Measurements from ENCODE around the gene TSR3. TPM values are rescaled to one million over a fixed set of nuclear protein-coding genes. Genes with fewer than 3 reads are reported as not detected.
A peak's percentile ranks its signal among the peaks of the same experiment; 100 is the strongest.

Gene TSR3
- total RNA-seq, 2 experiments from 2014 or later = 33.8 to 43.7 TPM

GRCh38 chr16:1317479-1318267 lies 34.0 kb downstream of the TSR3 start:
- Mint-ChIP-seq H3K4me3 (no peak overlapping the region), H3K27ac (no peak overlapping the region), H3K4me1 (peaks cover 13% of the 10 kb centered on the region), H3K27me3 (no peaks in the 10 kb centered on the region), H3K9me3 (no peaks in the 10 kb centered on the region), H3K36me3 (ENCODE audit: low read depth) (peaks cover 51% of the 10 kb centered on the region)
- DNase-seq = no peak
- CTCF ChIA-PET = interaction anchor here (0.9 to 1.2 kb wide), 2 partner anchors 13 to 446 kb away, joined by 3 to 4 read pairs; no protein-coding TSS in a partner anchor
- POLR2A ChIA-PET = no interaction called here

- no peaks in the 10 kb centered on the region for H3K9me3 Mint-ChIP-seq
- H3K4me1 Mint-ChIP-seq = peaks cover 17% of the 10 kb centered on the region
- H3K27me3 Mint-ChIP-seq = no peaks in the 10 kb centered on the region
- ChIA-PET POLR2A (interaction anchor here (0.7 kb wide), 1 partner anchor 17 kb away, joined by 3 read pairs; no protein-coding TSS in a partner anchor), CTCF (interaction anchor here (1.2 kb wide), 2 partner anchors 14 to 15 kb away, joined by 3 read pairs; no protein-coding TSS in a partner anchor)
- peaks cover 48% of the 10 kb centered on the region for H3K36me3 Mint-ChIP-seq (ENCODE audit: low read depth)
- no peak for DNase-seq
- no peak overlapping the region for H3K4me3 Mint-ChIP-seq
- no peak overlapping the region for H3K27ac Mint-ChIP-seq
Observed at GRCh38 chr16:1316033-1316405, 35.7 kb downstream of the TSR3 start.

GRCh38 chr16:1315081-1316032 lies 36.3 kb downstream of the TSR3 start:
- POLR2A ChIA-PET = no interaction called here
- no peak for DNase-seq
- H3K27ac Mint-ChIP-seq = no peak overlapping the region
- H3K4me1 Mint-ChIP-seq = peaks cover 19% of the 10 kb centered on the region
- peaks cover 48% of the 10 kb centered on the region for H3K36me3 Mint-ChIP-seq (ENCODE audit: low read depth)
- H3K9me3 Mint-ChIP-seq = no peaks in the 10 kb centered on the region
- H3K27me3 Mint-ChIP-seq = no peaks in the 10 kb centered on the region
- CTCF ChIA-PET = interaction anchor here (1.2 kb wide), 1 partner anchor 14 kb away, joined by 3 read pairs; no protein-coding TSS in a partner anchor
- H3K4me3 Mint-ChIP-seq = no peak overlapping the region

GRCh38 chr16:1314399-1315068 lies 37.1 kb downstream of the TSR3 start:
- H3K27me3 Mint-ChIP-seq = no peaks in the 10 kb centered on the region
- no peak for DNase-seq
- ChIA-PET CTCF (no interaction called here), POLR2A (no interaction called here)
- H3K4me1 Mint-ChIP-seq = peaks cover 19% of the 10 kb centered on the region
- no peak overlapping the region for H3K27ac Mint-ChIP-seq
- H3K9me3 Mint-ChIP-seq = no peaks in the 10 kb centered on the region
- H3K36me3 Mint-ChIP-seq (ENCODE audit: low read depth) = peaks cover 45% of the 10 kb centered on the region
- no peak overlapping the region for H3K4me3 Mint-ChIP-seq

- no peak overlapping the region for H3K27ac Mint-ChIP-seq
Observed at GRCh38 chr16:1313721-1314369, 37.8 kb downstream of the TSR3 start.

GRCh38 chr16:1312903-1313302 lies 38.8 kb downstream of the TSR3 start:
- POLR2A ChIA-PET = no interaction called here
- peaks cover 30% of the 10 kb centered on the region for H3K36me3 Mint-ChIP-seq (ENCODE audit: low read depth)
- H3K27me3 Mint-ChIP-seq = no peaks in the 10 kb centered on the region

More at GRCh38 chr16:1313721-1314369, 37.8 kb downstream of the TSR3 start:
- CTCF ChIA-PET = no interaction called here
- DNase-seq = no peak
- Mint-ChIP-seq H3K4me3 (no peak overlapping the region), H3K9me3 (no peaks in the 10 kb centered on the region), H3K27me3 (no peaks in the 10 kb centered on the region), H3K4me1 (peaks cover 19% of the 10 kb centered on the region), H3K36me3 (ENCODE audit: low read depth) (peaks cover 40% of the 10 kb centered on the region)
- POLR2A ChIA-PET = no interaction called here

GRCh38 chr16:1312467-1312816 lies 39.2 kb downstream of the TSR3 start:
- H3K9me3 Mint-ChIP-seq = no peaks in the 10 kb centered on the region
- ChIA-PET CTCF (no interaction called here), POLR2A (no interaction called here)
- DNase-seq = no peak
- peaks cover 26% of the 10 kb centered on the region for H3K36me3 Mint-ChIP-seq (ENCODE audit: low read depth)
- H3K4me1 Mint-ChIP-seq = peaks cover 28% of the 10 kb centered on the region
- peak overlapping the region; percentile 27 for H3K4me3 Mint-ChIP-seq
- H3K27ac Mint-ChIP-seq = no peak overlapping the region
- no peaks in the 10 kb centered on the region for H3K27me3 Mint-ChIP-seq

More at GRCh38 chr16:1312903-1313302, 38.8 kb downstream of the TSR3 start:
- H3K9me3 Mint-ChIP-seq = no peaks in the 10 kb centered on the region
- no peak overlapping the region for H3K27ac Mint-ChIP-seq
- H3K4me3 Mint-ChIP-seq = peak overlapping the region; percentile 27
- peaks cover 24% of the 10 kb centered on the region for H3K4me1 Mint-ChIP-seq
- DNase-seq = no peak
- CTCF ChIA-PET = no interaction called here

- peaks cover 23% of the 10 kb centered on the region for H3K36me3 Mint-ChIP-seq (ENCODE audit: low read depth)
Observed at GRCh38 chr16:1311738-1312466, 39.8 kb downstream of the TSR3 start.

GRCh38 chr16:1311212-1311737 lies 40.4 kb downstream of the TSR3 start:
- Mint-ChIP-seq H3K27me3 (no peaks in the 10 kb centered on the region), H3K36me3 (ENCODE audit: low read depth) (peaks cover 22% of the 10 kb centered on the region), H3K27ac (peak overlapping the region; percentile 94), H3K4me1 (peaks cover 30% of the 10 kb centered on the region), H3K4me3 (peak overlapping the region; percentile 92), H3K9me3 (no peaks in the 10 kb centered on the region)
- ChIA-PET CTCF (interaction anchor here (0.6 kb wide), 1 partner anchor 716 kb away, joined by 4 read pairs; no protein-coding TSS in a partner anchor), POLR2A (no interaction called here)
- no peak for DNase-seq

More at GRCh38 chr16:1311738-1312466, 39.8 kb downstream of the TSR3 start:
- H3K27ac Mint-ChIP-seq = no peak overlapping the region
- ChIA-PET CTCF (no interaction called here), POLR2A (no interaction called here)
- H3K4me3 Mint-ChIP-seq = peak overlapping the region; percentile 92
- no peak for DNase-seq
- peaks cover 28% of the 10 kb centered on the region for H3K4me1 Mint-ChIP-seq
- H3K9me3 Mint-ChIP-seq = no peaks in the 10 kb centered on the region
- no peaks in the 10 kb centered on the region for H3K27me3 Mint-ChIP-seq

- H3K27ac Mint-ChIP-seq = peak overlapping the region; percentile 94
- POLR2A ChIA-PET = no interaction called here
- CTCF ChIA-PET = interaction anchor here (0.6 kb wide), 1 partner anchor 715 kb away, joined by 4 read pairs; no protein-coding TSS in a partner anchor
Observed at GRCh38 chr16:1310832-1311200, 40.9 kb downstream of the TSR3 start.

GRCh38 chr16:1309888-1310831 lies 41.5 kb downstream of the TSR3 start:
- Mint-ChIP-seq H3K4me3 (peak overlapping the region; percentile 92), H3K4me1 (peaks cover 35% of the 10 kb centered on the region), H3K9me3 (no peaks in the 10 kb centered on the region), H3K27ac (peak overlapping the region; percentile 94), H3K36me3 (ENCODE audit: low read depth) (peaks cover 14% of the 10 kb centered on the region), H3K27me3 (no peaks in the 10 kb centered on the region)
- CTCF ChIA-PET = interaction anchor here (1.0 kb wide), 1 partner anchor 9 kb away, joined by 5 read pairs; no protein-coding TSS in a partner anchor
- DNase-seq = peak; percentile 62
- POLR2A ChIA-PET = interaction anchor here (1.6 kb wide), 1 partner anchor 111 kb away, joined by 7 read pairs; the partner anchor contains the start of gene UQCC4

More at GRCh38 chr16:1310832-1311200, 40.9 kb downstream of the TSR3 start:
- Mint-ChIP-seq H3K9me3 (no peaks in the 10 kb centered on the region), H3K4me1 (peaks cover 35% of the 10 kb centered on the region), H3K36me3 (ENCODE audit: low read depth) (peaks cover 17% of the 10 kb centered on the region), H3K4me3 (peak overlapping the region; percentile 92), H3K27me3 (no peaks in the 10 kb centered on the region)
- peak; percentile 56 for DNase-seq

All from activated CD4-positive, alpha-beta T cell treated with anti-CD3 and anti-CD28 coated beads, Interleukin-2, amount 10 ng/mL, durations not matched to agents 7 days and 5 days (primary cell).